Endometrium (tissue), 2 donors: ENCODE measurements around the gene NXN.
"Not testable (repeated sequence)": the region's sequence is repeated elsewhere in the genome, so short reads cannot be mapped to it uniquely, and the experiment has no call there.

Source experiments
- FAIRE-seq: peaks from 2 replicates; lab custom pipeline; 2012; peaks lifted over from hg19 to GRCh38; lab: Jason Lieb, UNC
- donor health status: control.
- donor health status: control.

The NXN gene

DNA sequence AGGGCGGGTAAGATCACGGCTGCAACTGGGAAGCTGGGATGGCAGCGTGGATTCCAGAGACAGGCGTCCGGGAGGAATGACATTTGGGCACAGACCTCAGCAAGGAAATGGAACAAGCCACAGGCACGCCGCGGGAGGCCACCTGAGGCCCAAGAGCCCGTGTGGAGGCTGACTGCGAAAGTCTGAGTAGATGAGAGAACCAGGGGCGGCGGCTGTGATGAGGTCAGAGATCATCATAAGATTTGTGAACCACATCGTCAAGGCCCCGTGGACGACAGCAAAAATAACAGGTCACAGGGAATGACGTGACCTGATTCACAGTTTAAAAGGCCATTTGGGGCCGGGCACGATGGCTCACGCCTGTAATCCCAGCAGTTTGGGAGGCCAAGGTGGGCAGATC is 149.2 kb downstream of the NXN start:
- FAIRE-seq: no peak

DNA sequence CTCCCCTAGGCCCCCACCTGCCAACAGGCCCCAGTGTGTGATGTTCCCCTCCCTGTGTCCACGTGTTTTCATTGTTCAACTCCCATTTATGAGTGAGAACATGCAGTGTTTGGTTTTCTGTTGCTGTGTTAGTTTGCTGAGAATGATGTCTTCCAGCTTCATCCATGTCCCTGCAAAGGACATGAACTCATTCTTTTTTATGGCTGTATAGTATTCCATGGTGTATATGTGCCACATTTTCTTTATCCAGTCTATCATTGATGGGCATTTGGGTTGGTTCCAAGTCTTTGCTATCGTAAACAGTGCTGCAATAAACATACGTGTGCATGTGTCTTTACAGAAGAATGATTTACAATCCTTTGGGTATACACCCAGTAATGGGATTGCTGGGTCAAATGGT is 150.0 kb downstream of the NXN start:
- not testable (repeated sequence) for FAIRE-seq

DNA sequence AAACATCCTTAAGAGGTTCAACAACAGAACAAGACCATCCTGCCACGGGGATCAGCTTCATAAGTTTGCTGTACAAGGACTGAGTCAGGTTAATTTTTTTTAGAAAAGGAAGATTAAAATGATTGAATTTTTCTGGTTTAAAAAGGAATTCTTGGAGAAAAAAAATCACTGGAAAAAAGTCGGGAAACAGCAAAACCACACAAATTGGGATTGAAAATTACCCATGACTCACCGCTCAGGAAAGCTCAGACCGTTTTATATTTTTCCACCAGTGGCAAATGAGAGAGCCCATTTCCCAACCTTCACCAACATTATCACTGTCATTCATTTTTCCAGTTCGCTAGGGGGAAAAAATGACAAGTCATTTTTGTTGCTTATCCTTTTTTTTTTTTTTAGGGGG is 150.8 kb downstream of the NXN start:
- no peak for FAIRE-seq

DNA sequence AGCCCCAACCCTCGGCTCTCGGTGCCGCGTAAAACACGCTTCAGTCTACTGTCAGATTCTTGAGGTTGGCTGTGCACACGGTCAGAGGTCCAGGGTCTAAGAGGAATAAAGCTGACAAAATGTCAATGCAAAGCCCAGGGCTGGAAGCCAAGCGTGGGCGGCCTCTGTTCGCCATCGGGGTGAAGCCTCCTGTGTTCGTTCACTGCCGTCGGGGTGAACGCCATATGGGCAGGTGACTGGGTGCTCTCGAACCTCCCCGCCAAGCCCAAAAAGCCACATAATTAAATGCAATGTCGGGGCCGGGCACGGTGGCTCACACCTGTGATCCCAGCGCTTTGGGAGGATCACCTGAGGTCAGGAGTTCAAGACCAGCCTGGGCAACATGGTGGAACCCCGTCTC is 152.8 kb downstream of the NXN start:
- FAIRE-seq: no peak

DNA sequence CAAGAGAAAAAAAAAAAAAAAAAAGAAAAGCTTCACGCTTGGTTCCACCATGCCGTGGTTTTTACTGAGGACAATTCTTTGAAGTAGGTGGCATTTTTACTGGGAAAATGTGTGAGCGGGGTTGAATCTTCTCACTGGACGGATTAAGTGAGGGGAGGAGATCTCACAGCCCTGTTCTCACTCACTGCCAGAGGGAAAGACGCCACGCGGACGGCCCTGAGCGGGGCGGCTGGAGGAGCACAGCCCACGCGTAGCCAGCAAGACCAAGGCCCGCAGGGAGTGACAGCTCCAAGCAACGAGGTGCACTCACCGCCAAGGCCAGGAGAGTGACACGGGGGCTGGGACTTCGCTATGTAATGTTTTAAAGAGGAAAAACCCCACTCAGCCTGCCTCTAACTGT is 154.4 kb downstream of the NXN start:
- FAIRE-seq: no peak

DNA sequence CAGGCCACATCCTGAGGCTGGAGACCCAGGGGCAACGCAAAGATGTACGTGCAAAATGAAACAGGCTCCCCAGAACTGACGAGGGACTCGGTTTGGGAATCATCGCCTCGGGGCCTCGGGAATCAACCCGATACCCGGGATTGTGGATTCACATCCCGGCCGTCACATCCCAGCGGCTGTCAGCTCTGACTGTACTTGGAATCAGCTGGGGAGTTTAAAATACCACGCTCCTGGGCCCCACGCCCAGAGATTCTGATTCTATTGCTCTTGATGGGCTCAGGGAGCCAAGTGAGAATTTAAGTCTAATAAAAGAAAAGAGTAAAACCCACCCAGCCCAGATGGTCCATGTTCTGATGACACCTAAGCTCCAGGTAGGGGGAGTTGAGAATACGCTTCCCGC is 155.2 kb downstream of the NXN start:
- FAIRE-seq: no peak

DNA sequence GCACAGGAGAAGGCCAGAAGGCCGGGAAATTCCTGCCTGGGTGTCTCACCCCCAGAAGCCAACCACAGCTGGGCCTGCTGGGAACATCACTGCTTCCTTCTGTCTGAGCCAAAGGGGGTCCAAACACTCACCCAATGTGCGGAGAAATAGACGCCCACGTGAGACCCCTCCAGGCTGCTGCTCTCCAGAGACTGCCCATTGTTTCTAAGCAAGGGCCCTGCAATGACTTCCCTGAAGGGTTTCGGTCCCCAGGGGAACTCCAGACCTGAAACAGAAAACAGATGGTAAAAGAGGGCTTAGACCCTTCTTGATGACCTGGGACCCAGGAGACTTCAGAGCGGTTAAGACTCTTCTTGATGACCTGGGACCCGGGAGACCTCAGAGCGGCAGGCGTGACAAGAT is 156.1 kb downstream of the NXN start:
- no peak for FAIRE-seq

DNA sequence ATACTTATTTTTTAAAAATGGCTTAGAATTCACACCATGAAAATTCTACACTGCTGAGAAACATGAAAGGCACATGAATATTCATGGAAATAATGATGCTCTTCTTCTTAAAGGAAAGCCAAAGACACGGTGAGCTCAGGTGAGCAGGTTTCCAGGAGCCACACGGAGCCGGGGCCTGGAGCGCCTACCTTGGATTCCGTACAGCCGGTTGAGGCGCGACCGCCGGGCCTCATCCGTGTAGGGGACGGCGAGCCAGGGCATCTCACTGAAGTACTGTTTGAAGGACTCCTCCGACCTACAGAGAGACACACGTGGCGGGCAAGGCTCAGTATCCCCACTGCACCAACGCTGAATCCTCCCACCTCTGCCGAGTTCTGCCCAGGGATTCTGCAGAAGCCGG is 160.3 kb downstream of the NXN start:
- FAIRE-seq: no peak

DNA sequence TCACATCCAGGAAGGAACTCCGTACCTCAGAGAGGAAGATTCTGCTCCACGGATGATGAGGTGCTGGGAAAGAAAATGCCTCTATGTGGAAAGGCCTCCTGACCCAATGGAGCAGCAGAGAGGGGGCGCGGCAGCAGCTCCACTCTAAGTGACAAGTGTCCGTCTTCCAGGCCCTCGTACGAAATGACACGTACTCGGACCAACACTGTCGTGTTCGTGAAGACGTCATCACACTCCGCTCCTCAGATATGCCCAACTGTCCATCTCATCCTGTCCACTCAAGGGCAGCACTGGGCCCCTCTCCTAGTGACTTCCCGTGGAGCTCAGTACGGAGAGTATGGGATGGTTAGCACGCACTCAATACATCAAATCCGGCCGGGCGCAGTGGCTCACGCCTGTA is 165.2 kb downstream of the NXN start:
- no peak for FAIRE-seq

DNA sequence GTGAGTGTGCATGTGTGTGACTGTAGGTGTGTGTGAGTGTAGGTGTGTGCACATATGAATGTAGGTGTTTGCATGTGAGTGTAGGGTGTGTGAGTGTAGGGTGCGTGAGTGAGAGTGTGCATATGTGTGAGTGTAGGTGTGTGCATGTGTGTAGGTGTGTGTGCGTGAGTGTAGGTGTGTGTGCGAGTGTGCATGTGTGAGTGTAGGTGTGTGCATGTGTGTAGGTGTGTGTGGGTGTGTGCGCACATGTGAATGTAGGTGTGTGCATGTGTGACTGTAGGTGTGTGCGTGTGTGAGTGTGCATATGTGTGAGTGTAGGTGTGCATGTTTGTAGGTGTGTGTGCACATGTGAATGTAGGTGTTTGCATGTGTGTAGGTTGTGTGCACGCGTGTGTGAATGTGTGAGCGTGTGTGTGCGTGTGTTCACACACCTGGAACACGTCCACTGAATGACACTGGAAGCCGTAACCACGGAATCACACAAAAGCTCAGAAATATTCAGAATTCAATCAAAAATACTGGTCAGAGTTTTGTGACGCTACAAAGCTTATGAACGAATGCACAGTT is 166.9 kb downstream of the NXN start:
- no peak for FAIRE-seq

DNA sequence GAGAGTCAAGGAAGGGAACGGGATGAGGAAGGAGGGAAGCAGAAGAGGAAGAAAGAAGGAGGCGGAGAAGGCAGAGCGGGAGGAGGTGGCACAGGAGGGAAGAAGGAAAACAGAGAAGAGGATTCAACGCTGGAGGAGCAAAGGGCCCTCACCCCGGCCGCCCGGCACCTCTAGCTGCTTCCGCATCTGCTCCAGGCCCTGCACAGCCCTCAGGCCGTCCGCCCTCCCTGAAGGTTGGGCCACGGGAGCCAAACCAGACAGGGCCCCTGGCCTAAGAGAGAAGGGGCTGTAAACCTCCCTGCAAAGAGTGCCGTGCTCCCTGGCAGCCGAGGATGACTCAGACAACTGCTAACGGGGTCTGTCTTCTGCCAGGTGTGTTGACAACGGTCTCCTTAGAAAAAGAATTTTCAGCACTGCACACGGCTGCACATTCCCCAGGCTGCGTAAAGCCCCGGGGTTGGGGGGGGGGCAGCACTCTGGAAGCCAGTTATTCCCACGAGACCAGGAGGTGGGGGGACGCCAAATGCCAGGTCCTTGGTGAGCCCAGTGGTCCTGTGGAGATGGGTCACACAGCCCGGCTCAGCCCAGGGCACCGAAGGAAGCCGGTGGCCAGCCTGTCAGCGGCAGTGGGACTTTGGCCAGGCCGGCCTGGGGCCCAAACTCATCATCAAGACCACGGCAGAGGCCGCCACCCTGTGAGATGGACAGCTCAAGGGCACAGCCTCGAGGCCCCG is 168.4 kb downstream of the NXN start:
- no peak for FAIRE-seq

DNA sequence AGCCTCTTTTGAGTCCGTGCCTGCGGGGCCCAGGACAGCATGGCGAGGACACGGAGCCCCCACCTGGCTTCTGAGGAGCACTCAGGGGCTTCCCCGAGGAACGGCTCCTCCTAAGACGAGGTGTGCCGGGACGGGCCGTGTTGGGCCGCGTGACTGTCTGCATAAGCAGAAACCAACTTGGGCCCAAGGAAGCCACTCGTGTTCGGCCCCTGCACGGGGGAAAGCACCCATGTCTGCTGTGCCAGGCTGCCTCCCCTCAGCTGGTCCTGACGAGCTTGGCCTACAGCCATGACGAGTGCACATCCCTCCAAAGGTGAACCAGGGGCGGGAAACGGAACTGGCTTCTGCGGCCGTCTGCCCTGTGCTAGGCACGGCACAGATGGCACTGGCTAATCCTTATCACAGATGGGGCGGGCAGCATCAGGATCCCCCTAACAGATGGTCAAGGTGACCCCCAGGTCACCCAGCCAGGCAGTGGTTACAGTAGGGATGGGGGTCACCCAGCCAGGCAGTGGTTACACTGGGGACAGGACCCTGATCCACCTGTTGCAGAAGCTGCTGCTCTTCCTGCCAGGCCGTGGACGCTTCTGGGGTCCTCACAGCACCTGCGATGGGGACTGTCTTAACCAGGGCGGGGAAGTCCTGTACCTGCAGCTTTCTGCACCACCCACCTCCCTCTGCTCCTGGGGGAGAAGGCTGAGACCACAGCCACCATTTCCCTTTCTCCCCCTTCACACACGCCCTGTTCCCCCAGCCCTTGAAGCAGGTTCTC is 171.9 kb downstream of the NXN start:
- FAIRE-seq: no peak

DNA sequence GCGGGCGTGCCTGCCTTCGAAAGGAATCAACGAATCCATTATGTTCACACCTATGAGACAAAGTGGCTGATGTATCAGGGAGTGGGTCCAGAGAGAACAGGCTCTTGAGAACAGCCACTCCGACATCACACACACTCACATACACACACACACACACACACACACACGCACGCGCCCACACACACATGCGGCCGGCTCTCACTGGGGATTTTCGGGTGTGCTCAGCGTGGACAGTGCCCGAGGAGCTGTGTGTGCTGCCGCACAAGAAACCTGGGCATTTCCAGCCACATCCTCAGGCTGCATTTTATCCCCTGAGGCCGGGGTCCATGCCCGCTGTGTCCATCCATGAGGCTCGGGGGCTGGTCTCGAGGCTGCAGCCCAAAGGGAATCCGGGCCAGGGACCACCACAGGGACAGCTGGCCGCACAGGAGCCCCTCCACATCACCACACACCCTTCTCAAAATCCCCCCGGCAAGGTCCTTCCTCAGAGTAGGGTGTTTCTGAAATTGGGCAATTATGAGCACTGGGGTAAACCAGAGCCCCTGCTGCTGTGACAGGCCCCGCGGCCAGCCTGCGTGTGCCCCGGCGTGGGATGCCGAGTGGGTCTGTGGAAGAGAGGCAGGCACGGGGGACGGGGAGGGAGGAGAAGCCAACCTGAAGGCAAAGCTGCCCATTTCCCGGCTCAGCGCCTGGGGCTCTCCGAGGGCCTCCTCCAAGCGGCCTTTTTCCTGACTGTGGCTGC is 172.6 kb downstream of the NXN start:
- FAIRE-seq: no peak

DNA sequence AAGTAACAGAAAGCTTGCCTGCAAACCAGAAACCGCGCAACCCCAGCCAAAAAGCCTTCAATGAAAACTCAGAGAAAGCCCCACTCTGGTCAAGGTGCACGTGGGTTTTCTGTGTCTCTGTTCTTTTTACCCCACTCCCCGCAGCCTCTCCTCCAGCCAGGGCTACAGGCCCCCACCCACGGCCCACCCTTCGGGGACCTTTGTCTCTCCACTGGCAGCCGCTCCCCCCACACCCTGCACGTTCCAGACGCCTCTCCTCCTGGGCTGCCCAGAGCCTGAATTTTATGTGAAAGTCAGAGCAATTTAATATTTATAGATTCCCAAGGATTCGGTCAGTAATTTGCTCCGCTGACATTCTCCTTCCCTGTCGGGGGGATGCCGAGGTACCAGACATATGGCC is 173.2 kb downstream of the NXN start:
- FAIRE-seq: no peak

DNA sequence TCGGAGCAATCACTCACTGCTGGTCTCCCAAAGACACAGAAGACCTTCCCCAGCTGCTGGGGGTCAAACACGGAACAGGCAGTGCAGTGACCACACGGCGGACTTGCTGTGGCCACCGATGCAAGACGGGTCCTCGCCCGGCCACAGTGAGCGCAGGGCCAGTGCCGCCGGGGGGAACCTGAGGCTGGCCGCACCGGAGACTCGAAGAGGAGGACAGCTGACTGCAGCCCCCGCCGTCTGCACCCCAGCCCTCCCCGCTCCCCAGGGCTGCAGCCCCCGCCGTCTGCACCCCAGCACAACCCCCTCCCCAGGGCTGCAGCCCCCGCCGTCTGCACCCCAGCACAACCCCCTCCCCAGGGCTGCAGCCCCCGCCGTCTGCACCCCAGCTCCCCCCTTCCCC is 173.7 kb downstream of the NXN start:
- not testable (repeated sequence) for FAIRE-seq

DNA sequence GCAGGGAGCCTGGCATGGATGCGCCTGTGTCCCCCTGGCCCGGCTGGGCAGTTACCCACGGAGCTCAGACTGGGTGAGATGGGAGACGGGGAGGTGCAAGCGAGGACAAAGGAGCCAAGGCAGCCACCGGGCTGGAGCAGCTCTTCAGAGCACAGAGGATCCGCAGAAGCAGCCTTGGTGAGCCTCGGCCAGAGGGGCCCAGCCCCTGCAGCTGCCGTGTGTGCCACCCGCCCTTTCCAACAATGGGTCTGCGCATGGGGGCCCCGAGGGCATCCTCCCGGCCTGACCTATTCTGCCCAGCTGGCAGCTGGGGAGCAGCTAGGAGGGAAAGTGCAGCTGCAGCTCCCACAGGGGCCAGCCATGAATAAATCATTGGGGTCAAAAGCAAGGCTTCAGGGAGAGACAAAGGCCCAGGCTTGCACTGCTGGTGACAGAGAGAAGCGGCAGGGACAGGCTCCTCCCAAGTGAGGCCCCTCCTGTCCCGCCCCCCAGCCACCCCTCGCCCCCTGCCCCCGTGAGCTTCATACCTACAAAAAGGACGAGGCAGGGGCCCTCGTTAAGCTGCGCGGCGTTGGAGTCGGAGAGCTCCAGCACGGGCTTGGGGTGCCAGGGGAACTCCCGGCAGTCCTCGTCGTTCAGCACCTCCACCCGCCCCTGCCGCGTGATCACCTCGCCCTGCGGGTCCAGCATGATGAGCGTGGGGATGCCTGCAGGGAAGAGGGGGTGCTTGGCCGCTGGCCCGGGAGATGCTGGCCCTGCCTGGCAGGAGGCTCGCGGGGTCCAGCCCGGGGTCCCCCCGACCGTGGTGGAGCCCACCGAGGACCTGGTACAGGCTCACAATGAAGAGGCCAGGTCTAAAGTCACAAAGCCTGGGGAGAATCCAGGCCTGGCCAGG is 174.8 kb downstream of the NXN start:
- FAIRE-seq: no peak

DNA sequence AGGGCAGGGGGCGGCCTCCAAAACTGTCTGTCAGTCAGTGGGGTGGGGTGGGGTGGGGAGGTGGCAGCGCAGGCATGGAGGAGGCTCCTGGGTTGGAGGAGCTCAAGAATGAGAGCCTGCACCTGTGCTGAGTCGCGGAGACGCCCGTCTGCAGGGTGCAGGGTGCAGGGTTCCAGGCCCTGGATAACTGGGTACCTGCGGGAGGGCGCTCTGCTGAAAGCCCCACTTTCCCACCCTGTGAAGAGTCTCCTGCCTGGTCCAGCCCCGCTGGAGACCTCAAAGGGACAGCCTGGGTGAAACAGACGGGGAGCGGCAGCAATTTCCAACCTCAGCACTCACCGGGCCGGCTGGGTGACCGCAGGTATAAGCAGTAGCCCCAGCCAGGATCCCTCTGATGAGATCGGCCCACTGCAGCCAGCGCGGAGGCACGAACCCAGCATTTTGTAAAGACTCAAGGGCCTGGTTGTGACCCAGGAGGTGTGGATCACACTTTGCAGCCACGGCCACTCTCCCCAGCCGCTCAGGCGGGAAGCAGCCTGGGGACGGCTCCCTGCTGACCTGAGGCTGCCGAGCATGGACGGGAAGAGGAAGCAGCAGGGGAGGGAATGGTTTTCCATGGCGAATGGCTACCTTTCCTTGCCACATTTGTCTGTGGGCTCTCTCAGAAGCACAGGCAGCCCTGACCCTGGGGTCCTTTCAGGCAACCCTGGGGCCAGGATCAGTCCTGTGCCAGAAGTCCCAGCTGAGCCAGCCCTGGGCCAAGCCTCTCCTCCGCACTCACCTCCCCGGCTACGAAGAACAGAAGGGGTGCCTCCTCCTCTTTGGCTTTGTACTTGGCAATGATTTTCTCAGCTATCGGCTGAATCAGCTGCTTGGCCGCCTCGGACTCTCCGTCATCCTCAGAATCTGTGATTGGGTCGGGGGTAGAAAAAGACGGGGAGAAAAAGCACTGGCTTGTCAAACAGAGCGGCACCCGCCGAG is 176.4 kb downstream of the NXN start:
- FAIRE-seq: no peak

DNA sequence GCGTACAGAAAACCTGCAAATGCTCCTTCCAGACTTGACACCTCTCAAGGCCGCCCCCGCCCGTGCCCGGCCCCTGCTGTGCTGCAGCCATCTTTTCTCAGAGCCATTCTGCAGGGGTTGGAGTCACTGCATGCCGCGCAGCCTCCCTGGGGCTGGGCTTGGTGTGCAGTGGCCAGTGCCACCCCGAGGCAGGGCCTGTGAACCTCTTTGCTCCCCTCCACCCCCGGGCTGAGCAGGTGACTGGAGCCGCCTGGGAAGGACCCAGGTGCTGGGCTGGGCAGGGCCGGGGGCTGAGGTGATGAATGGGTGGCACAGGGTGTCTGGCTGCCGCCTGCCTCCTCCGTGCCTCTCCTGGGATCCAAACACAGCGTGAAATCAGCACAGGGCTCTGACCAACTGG is 177.1 kb downstream of the NXN start:
- FAIRE-seq: no peak

DNA sequence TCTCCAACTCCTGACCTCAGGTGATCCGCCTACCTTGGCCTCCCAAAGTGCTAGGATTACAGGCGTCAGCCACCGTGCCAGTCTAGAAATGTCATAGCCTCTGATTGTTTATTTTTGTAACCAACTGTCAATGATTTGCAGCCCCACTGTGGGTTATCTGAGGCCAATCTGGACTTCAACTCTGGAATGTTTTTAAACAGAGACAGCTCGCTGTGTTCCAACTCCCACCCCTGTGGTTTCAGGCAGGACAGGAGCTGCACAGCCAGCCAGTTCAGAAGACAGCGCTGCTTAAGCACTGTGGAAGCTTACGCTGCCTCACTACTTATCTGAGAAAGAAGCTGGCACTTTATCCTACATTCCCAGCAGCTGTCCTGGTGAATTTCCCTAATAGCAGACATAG is 177.9 kb downstream of the NXN start:
- FAIRE-seq: no peak

DNA sequence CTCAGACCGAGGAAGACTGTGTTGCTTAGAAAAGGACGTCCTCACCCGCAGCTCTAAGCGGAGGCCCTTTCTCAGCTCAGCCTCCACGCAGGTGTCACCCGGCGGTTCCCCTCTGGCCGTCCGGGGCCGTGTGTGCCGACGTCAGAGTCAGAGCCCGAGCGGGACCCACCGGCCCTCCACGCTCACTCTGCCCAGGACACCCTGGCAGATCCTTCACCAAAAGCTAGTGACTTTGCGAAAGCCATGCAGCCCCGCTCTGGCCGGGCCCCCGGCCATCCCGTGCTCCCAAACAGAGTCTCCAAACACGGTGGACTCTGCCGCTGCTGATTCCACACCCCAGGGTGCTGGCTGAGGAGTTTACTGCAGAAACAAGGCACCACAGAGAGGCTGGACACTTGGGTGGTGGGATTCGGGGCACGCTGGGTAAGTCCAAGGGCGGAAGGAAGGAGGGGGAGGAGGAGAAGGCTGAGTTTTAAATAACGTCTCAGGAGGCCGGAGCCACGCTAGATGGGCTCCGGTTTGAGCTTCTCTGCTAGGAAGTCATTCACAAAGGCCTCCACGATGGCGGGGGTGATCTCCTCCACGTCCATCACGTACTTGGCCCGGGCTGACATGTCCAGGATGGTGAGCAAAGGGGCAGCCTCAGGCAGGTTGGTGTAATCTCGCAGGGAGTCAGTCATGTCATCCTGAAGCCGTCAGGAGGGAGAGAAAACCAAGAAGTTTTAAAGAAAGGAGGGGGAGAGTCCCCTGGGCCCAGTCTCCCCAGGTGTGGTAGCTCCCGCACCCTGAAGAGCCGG is 178.9 kb downstream of the NXN start:
- FAIRE-seq: no peak
